ENCODE results near the gene SERPINB11. TPM values are rescaled to one million over a fixed set of nuclear protein-coding genes. Genes with fewer than 3 reads are reported as not detected.

Gene SERPINB11
- total and polyA plus RNA-seq, 2 donors (not counting 1 experiment from before 2014, with no cell fraction given) = not detected

GRCh38 chr18:63705401-63705800 is 2.6 kb downstream of the SERPINB11 start:
- no peaks in the 10 kb centered on the region for H3K9me3 ChIP-seq (ENCODE audit: control extremely low read depth in 1 of 3, control insufficient read depth in 2 of 3, insufficient read depth in 1 of 3, low read length in 2 of 3)
- H3K9ac ChIP-seq (ENCODE audit: low read length) = no peak overlapping the region
- no peak for ATAC-seq (ENCODE audit: low read depth)
- intact Hi-C loops (cut with micrococcal nuclease) = no loop called here
- TF ChIP-seq CTCF (IDR thresholded peaks at IDR 0.05) = no peak
- TF ChIP-seq EZH2 (IDR thresholded peaks at IDR 0.05; ENCODE audit: borderline replicate concordance, insufficient read depth, low read depth, low read length, poor library complexity, severe bottlenecking) = no peak
- no peak overlapping the region for H3K4me3 ChIP-seq (ENCODE audit: control extremely low read depth in 1 of 5, extremely low read depth in 1 of 5, insufficient read depth in 1 of 5, low read depth in 2 of 5, low read length in 4 of 5)
- no peak overlapping the region for H2AFZ ChIP-seq (ENCODE audit: insufficient read depth, low read depth, low read length, poor library complexity, severe bottlenecking)
- no peaks in the 10 kb centered on the region for H3K36me3 ChIP-seq (replicated peaks in 1 of 2; ENCODE audit: control extremely low read depth in 1 of 2, control insufficient read depth in 1 of 2, extremely low read depth in 1 of 2, insufficient read depth in 2 of 2, low read length in 1 of 2)
- ChIA-PET CTCF (no interaction called here), POLR2A (no interaction called here)
- DNase-seq = no peak
- no peaks in the 10 kb centered on the region for H3K79me2 ChIP-seq (ENCODE audit: control insufficient read depth, insufficient read depth, low read length)
- Mint-ChIP-seq H3K27ac (no peak overlapping the region), H3K4me3 (no peak overlapping the region), H3K27me3 (peaks cover 2% of the 10 kb centered on the region), H3K4me1 (no peaks in the 10 kb centered on the region), H3K9me3 (ENCODE audit: insufficient read depth) (no peaks in the 10 kb centered on the region)
- H3K27ac ChIP-seq (ENCODE audit: low read length in 2 of 2) = no peak overlapping the region
- no peak overlapping the region for H3K4me2 ChIP-seq (replicated peaks; ENCODE audit: low read depth, low read length, poor library complexity, severe bottlenecking)
- H3K27me3 ChIP-seq (replicated peaks in 1 of 4; ENCODE audit: control extremely low read depth in 1 of 4, control insufficient read depth in 3 of 4, insufficient read depth in 4 of 4, low read length in 3 of 4) = no peaks in the 10 kb centered on the region
- no peaks in the 10 kb centered on the region for H4K20me1 ChIP-seq (ENCODE audit: control insufficient read depth, insufficient read depth, low read length, poor library complexity, severe bottlenecking)
- no peaks in the 10 kb centered on the region for H3K4me1 ChIP-seq (ENCODE audit: control insufficient read depth in 2 of 2, insufficient read depth in 2 of 2, low read length in 2 of 2)
- WGBS (ENCODE audit: insufficient coverage) = no CpG with 5 or more reads among the region's 2 CpGs

- H3K4me1 Mint-ChIP-seq = no peaks in the 10 kb centered on the region
- Histone ChIP-seq H3K9ac (ENCODE audit: low read length) (no peak overlapping the region), H3K27ac (ENCODE audit: low read length in 2 of 2) (no peak overlapping the region), H3K27me3 (replicated peaks in 1 of 4; ENCODE audit: control extremely low read depth in 1 of 4, control insufficient read depth in 3 of 4, insufficient read depth in 4 of 4, low read length in 3 of 4) (no peaks in the 10 kb centered on the region), H3K9me3 (ENCODE audit: control extremely low read depth in 1 of 3, control insufficient read depth in 2 of 3, insufficient read depth in 1 of 3, low read length in 2 of 3) (no peaks in the 10 kb centered on the region), H3K4me2 (replicated peaks; ENCODE audit: low read depth, low read length, poor library complexity, severe bottlenecking) (no peak overlapping the region), H3K4me1 (ENCODE audit: control insufficient read depth in 2 of 2, insufficient read depth in 2 of 2, low read length in 2 of 2) (no peaks in the 10 kb centered on the region), H2AFZ (ENCODE audit: insufficient read depth, low read depth, low read length, poor library complexity, severe bottlenecking) (no peak overlapping the region), H3K36me3 (replicated peaks in 1 of 2; ENCODE audit: control extremely low read depth in 1 of 2, control insufficient read depth in 1 of 2, extremely low read depth in 1 of 2, insufficient read depth in 2 of 2, low read length in 1 of 2) (no peaks in the 10 kb centered on the region), H4K20me1 (ENCODE audit: control insufficient read depth, insufficient read depth, low read length, poor library complexity, severe bottlenecking) (no peaks in the 10 kb centered on the region), H3K79me2 (ENCODE audit: control insufficient read depth, insufficient read depth, low read length) (no peaks in the 10 kb centered on the region), H3K4me3 (ENCODE audit: control extremely low read depth in 1 of 5, extremely low read depth in 1 of 5, insufficient read depth in 1 of 5, low read depth in 2 of 5, low read length in 4 of 5) (no peak overlapping the region)
- 79% methylated on average over 1 of the region's 1 CpG for WGBS (ENCODE audit: insufficient coverage)
- no peak for TF ChIP-seq EZH2 (IDR thresholded peaks at IDR 0.05; ENCODE audit: borderline replicate concordance, insufficient read depth, low read depth, low read length, poor library complexity, severe bottlenecking)
- no peak for TF ChIP-seq CTCF (IDR thresholded peaks at IDR 0.05)
- no peak overlapping the region for H3K4me3 Mint-ChIP-seq
- H3K9me3 Mint-ChIP-seq (ENCODE audit: insufficient read depth) = no peaks in the 10 kb centered on the region
- intact Hi-C loops (cut with micrococcal nuclease) = no loop called here
- ChIA-PET CTCF (no interaction called here), POLR2A (no interaction called here)
- ATAC-seq (ENCODE audit: low read depth) = no peak
- no peak overlapping the region for H3K27ac Mint-ChIP-seq
- H3K27me3 Mint-ChIP-seq = peaks cover 2% of the 10 kb centered on the region
- no peak for DNase-seq
Measured at GRCh38 chr18:63707816-63708215, 5.1 kb downstream of the SERPINB11 start.

Measured in B cell (primary cell).